HFF-Myc (cell line): ENCODE measurements around the gene DCBLD2.

Source experiments
- DNase-seq: peaks from one replicate; pipeline ENCODE4 v3.0.0-alpha.2; 2011; ENCODE audit warnings: low read depth; ENCODE audit errors: extremely low read depth
- H3K4me3 ChIP-seq: replicated peaks from 2 replicates; pipeline ENCODE4 v1.5.1; 2011; ENCODE audit warnings: low read depth, mild to moderate bottlenecking, control low read depth, low read length
- TF ChIP-seq, protein P1 (sequence below): IDR thresholded peaks from 2 replicates; pipeline ENCODE4 v1.5.1; 2012; ENCODE audit warnings: mild to moderate bottlenecking, low read depth, low read length, control low read depth; ENCODE audit errors: missing control alignments

DCBLD2 gene

DNA sequence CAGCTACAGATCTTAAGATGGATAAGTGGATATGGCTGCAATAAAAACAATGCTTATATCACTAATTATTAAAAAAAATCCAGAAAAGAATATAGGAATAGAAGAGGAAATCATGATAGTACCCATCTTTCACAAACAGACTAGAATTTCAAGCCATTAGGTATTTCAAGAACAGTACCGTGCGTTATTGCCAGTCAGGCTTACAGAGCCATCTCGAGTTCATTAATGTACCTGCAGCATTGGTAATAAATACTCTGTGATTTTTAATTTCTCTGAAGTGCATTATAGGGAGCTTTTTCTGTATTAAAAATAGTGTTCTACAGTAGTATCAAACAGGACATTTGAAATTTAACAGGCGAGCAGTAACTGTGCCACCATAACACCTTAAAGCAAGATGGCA, 102.7 kb downstream of the DCBLD2 start:
- TF ChIP-seq, protein P1, sequence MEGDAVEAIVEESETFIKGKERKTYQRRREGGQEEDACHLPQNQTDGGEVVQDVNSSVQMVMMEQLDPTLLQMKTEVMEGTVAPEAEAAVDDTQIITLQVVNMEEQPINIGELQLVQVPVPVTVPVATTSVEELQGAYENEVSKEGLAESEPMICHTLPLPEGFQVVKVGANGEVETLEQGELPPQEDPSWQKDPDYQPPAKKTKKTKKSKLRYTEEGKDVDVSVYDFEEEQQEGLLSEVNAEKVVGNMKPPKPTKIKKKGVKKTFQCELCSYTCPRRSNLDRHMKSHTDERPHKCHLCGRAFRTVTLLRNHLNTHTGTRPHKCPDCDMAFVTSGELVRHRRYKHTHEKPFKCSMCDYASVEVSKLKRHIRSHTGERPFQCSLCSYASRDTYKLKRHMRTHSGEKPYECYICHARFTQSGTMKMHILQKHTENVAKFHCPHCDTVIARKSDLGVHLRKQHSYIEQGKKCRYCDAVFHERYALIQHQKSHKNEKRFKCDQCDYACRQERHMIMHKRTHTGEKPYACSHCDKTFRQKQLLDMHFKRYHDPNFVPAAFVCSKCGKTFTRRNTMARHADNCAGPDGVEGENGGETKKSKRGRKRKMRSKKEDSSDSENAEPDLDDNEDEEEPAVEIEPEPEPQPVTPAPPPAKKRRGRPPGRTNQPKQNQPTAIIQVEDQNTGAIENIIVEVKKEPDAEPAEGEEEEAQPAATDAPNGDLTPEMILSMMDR, result no peak
- H3K4me3 ChIP-seq, result no peak overlapping the region
- no peak for DNase-seq

GRCh38 chr3:98797905-98798304, 103.6 kb downstream of the DCBLD2 start:
- no peak for DNase-seq
- no peak overlapping the region for H3K4me3 ChIP-seq
- TF ChIP-seq, protein P1, result no peak

GRCh38 chr3:98796334-98796733, 105.2 kb downstream of the DCBLD2 start:
- TF ChIP-seq, protein P1, result no peak
- no peak for DNase-seq
- no peak overlapping the region for H3K4me3 ChIP-seq

GRCh38 chr3:98793971-98794370, 107.5 kb downstream of the DCBLD2 start:
- DNase-seq, result no peak
- no peak overlapping the region for H3K4me3 ChIP-seq
- TF ChIP-seq, protein P1, result no peak

DNA sequence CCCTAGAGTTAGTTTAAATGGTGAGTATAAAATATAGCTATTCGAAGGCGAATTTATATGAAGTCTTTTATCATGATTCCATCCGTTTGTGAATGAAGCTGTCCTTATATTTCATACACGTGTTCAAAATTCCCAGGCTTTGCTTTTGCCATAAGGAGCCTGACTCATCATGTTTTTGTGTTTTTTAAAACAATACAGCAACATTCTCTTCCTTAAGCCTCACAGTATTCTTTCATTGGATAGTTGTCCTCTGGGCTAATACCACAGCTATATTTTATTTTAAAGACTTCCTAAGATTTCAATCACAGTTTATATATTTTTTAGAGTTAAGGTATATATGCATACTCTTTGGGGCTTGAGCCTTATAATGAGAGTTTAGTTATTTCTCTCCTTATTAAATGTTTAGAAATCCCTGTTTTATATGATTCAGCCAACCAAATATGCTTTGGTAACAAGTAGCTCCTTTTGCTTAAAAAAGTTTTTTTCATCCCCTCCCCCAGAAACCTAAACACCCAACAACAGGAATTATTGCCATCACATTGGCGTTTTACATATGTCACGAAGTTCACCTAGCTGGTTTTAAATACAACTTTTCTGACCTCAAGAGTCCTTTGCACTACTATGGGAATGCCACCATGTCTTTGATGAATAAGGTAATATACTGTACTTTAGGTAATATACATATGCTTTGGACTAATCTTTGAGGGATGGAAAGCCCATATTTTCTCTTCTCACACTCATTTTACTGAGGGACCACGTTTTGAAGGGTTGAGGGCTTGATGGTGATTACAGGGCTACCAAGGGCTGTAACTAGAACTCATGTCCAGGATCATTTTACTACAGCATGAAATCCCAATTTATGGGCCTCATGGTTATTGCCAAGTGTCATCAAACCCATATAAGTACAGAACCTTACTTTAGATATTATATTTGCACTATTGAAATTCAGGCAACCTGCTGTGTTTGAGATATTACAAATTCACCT, 109.9 kb downstream of the DCBLD2 start:
- DNase-seq, result no peak
- TF ChIP-seq, protein P1, result no peak

DNA sequence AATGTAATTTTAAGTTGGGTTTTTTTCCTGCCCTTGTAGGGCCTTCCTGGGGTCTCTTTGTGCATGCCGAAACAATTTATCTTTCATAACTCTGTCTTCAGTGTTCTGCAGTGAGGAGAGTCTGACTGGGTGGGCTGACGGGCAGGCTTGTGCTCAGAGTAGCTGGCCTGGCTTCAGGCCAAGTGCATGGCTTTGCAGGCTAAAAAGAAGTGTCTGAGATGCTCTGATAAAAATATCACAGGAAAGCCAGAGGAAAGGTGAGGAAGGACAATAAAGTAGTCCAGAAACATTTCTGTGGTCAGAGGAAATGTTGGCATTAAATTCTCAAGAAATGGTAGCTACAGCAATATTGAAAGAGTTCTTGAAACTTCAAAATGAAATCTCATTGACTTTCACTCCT, 112.8 kb downstream of the DCBLD2 start:
- TF ChIP-seq, protein P1, result no peak
- no peak overlapping the region for H3K4me3 ChIP-seq
- no peak for DNase-seq

More for the DNA sequence above, 109.9 kb downstream of the DCBLD2 start:
- no peak overlapping the region for H3K4me3 ChIP-seq
